GM19328 (cell line): Measurements from ENCODE around the gene CMYA5.

Experiments used
- ATAC-seq: cut with Tn5 transposase; IDR thresholded peaks from one replicate; pipeline ENCODE4 v1.9.1; 2021; ENCODE audit warnings: mild to moderate bottlenecking, moderate library complexity; ENCODE audit not compliant: unreplicated experiment

The CMYA5 gene

GRCh38 chr5:79793304-79793703 lies 103.7 kb downstream of the CMYA5 start:
- ATAC-seq = no peak

DNA sequence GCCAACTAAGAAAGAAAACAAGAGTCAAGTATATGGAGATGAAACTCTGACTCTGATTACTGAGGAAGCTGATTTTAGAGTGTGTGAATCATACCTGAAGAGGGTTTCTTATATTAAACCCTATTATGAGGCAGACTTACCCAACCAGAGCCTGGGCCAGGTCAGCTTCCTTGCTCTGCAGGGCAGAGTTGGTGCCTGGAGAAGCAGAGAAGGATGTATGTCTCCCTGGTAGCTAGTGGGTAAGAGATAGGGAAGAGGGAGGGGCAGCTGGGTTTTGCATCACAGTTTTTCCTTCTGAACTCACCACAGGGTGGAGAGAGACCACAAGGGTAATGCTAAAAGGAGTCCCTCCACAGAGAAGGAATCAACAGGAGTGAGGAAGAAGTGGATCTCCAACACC lies 104.1 kb downstream of the CMYA5 start:
- ATAC-seq = no peak

DNA sequence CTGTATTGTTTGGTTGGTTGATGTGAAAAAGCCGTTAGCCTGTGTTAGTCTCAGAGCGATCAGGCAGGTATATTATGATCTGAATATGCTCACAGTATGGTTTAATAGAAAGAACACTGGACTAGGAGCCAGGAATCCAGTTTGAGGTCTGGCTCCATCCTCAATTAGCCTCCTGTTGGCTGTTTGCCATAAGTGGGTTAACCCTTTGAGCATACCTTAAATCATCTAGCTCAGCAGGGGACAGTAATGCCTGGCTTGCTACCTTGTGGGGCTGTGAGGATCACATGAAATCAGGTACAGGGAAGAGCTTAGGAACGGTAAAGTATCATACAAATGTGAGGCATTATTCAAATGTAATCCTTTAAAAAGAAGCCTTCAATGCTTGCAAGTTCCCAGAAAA lies 104.7 kb downstream of the CMYA5 start:
- ATAC-seq = no peak

DNA sequence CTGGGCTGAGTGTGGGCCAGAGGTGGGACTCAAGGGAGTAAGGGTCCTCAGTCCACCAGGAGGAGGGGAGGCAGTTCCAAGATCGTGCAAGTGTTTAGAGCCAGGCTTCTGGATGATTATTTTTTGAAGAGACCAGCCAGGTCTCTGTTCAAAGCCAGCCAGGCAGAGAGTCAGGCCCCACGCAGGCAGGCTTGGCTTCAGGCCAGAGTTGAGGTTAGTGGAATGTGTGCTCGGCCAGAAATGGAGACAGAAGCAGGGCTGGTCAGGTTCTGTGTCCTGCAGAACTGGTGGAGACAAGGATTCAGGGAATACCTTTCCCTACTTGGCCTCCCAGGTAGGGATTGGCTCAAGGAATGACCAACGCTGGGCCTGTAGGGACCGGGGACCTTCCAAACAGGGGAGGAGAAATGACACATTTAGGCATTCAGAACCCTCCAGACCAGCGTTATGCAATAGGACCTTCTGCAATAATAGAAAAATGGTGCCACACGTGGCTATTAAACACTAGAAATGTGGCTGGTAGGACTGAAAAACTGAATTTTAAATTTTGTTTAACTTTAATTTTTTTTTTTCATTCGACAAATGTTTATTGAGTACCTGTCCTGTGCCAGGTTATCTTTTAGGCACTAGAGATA lies 106.2 kb downstream of the CMYA5 start:
- ATAC-seq = no peak

DNA sequence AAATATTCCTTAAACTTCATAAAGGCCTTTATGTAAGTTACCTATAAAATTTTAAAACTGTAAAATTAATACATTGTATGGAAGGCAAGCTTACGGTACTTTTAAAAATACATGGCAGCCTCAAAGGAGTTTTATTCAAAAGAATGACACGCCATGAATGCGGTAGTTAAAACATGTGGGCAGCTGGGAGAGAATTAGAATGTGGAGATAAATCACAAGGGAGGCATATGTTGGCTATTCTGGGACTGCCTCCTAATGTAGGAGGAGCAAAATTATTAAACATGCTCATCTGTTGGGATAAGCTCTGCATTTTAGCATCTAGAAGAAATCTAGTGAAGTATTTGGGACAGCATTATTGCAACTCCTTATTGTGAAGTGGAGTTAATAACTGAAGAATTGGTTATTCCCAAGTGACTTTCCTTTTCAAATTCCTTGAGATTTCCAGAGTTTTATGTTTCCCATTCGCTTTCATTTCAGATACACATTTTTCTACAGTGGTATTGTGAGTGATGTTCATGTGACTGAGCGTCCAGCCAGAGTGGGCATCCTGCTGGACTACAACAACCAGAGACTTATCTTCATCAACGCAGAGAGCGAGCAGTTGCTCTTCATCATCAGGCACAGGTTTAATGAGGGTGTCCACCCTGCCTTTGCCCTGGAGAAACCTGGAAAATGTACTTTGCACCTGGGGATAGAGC lies 109.4 kb downstream of the CMYA5 start:
- no peak for ATAC-seq

DNA sequence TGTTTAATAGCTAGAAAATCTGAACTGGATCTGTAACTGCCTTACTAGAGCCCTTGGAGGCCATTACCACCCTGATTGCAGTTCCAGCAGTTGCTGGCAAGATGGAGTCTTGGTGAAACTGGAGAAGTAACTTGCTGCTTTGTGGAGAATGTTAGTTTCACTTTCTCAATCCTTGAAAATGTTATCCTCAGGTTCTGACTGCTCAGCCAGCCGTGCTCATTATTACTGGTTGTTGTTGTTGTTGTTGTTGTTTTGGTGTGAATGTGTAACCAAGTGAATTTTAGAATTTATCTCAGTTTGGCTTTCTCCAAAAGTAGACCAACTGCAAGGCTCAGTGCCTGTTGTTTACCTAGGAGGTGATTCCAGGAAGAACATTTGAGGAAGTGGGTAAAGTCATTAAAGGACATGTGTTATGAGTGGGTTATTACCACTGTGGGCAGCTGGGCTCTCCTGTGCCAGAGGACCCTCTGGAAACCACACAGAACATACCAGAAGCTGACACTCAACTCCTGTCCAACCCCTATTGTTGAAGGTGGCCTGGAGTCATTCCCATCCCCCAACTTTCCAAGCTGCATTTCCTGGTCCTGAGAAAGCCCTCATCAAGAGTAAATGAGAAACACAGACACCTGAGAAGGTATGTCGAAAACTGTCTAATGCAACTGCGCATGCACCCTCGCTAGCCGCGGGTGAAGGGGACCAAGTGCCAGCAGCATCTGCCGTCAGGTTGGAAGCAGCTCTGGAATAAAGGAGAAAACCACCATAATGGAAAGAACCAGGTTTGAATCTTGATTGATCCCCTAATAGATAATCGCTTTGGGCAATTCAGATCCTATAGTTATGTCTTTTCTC lies 111.6 kb downstream of the CMYA5 start:
- ATAC-seq = no peak

GRCh38 chr5:79802406-79802805 lies 112.8 kb downstream of the CMYA5 start:
- no peak for ATAC-seq

GRCh38 chr5:79803007-79803406 lies 113.4 kb downstream of the CMYA5 start:
- ATAC-seq = no peak

- no peak for ATAC-seq
Observed at GRCh38 chr5:79806741-79807140, 117.1 kb downstream of the CMYA5 start.

- no peak for ATAC-seq
Observed at GRCh38 chr5:79809743-79810142, 120.1 kb downstream of the CMYA5 start.

- no peak for ATAC-seq
Observed at GRCh38 chr5:79811081-79811480, 121.4 kb downstream of the CMYA5 start.

- no peak for ATAC-seq
Observed at GRCh38 chr5:79811904-79812303, 122.3 kb downstream of the CMYA5 start.

DNA sequence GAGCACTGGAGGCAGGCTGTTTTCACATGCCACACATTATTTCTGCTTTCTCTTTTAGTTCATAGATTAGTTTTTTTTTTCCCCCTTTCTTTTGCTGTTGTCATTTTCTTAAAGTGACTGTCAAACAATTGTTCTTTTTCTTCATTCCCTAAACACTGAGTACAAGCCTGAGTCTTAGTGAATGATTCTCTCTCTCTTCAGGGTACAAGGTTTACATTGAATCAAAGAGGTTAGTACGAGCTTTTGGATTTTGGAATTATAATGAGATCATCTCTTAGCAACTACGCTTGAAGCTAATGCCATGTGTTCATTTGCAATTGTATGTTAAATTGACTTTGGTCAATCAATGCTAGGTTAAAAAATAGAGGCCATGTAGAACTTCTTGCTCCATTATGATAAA lies 125.1 kb downstream of the CMYA5 start:
- no peak for ATAC-seq

GRCh38 chr5:79816014-79816413 lies 126.4 kb downstream of the CMYA5 start:
- no peak for ATAC-seq

- no peak for ATAC-seq
Observed at GRCh38 chr5:79820648-79821047, 131.0 kb downstream of the CMYA5 start.

GRCh38 chr5:79824444-79824843 lies 134.8 kb downstream of the CMYA5 start:
- ATAC-seq = no peak

DNA sequence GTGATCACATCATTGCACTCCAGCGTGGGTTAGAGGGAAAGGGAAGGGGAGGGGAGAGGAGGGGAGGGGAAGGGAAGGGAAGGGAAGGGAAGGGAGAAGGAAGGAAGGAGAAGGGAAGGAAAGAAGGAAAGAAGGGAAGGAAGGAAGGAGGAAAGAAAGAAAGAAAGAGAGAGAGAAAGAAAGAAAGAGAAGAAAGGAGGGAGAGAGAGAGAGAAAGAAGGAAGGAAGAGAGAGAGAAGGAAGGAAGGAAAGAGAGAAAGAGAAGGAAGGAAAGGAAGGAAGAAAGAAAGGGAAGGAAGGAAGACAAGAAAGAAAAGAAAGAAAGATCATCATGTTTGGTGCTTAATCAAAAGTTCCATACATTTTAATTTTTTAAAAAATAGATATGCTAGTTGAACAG lies 136.2 kb downstream of the CMYA5 start:
- no peak for ATAC-seq

GRCh38 chr5:79827159-79827629 lies 137.6 kb downstream of the CMYA5 start:
- no peak for ATAC-seq

DNA sequence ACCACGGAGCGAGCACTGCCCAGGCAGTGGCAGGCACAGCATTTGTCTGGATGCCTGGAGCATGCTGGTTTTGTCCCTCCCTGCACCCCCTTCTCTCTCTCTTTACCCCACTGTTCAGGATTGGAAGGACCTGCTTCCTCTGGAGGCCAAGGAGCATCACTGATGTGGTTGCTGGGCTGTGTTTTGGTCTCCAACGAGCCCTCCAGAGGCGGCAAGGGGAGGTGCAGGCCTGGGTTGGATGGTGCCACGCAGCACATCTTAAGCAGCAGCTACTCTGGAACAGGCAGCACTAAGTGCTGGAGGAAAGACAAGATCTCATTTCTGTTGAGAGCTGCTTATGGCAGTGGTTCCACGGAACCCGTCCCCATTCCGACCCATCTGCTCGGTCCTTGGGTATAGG lies 139.6 kb downstream of the CMYA5 start:
- ATAC-seq = no peak

DNA sequence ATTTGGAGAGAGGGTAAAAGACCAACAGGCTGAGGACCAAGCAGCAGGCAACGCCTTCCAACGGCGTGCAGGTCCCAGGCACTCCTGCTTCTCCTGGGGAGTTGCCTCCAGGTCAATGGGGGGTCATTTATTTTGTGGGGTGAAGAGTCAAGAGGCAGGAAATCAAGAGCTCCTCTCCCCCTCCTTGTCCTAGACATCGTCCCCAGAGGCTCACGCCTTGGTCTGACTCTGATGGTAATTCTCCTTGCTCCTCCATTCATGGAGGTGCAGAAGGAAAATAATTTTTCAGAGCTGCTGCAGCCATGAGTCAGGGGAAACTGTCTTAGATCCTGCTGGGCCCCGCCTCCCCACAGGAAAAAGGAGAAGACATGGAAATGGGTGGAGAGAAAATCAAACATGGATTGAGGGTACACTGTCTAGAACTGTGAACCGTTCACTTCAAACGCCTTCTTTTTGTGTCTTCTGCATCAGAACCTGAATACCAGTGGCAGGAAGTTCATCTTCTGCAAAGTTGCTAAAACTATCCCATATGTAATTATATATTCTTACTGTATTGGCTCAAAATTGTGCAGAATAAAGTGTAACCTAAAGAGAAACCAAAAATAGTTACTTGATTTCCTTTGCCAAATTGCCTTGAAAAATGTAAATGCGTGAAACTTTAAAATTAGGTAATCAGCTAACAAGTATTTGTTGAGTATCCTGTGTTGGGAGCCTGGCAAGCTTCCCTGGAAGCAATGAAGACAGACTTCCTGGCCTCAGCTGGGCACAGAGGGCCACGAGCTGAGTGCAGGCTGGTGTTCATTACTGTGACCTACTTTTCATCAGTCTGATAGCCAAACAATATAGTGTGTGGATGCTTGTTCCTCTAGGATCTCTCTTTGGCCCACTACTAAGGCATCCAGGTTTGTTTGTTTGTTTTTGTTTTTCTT lies 142.0 kb downstream of the CMYA5 start:
- ATAC-seq = no peak

DNA sequence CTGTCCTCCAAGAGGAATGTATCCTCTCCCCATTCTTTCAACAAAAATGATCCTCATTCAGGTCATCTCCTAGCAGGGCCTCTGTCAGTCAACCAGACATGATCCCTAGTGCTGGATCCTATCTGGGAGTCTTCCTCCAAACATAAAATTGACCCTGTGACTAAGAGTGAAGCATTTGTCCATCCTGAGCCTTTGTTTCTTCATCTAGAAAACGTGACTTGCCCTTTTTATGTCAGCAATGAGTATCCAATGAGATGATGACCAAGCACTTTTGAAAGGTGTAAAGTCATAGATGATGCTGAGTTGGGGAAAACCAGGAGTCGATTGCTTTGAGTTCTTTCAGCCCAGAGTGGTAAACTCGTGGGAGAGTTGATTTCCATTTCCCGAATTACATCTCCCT lies 143.3 kb downstream of the CMYA5 start:
- ATAC-seq = no peak
